HG03469 (cell line): ENCODE data around the gene ECM2.

ENCODE experiments used
- ATAC-seq: cut with Tn5 transposase; IDR thresholded peaks from one replicate; pipeline ENCODE4 v1.9.1; 2021; ENCODE audit warnings: mild to moderate bottlenecking, moderate library complexity, moderate number of reproducible peaks; ENCODE audit not compliant: unreplicated experiment

Gene ECM2

GRCh38 chr9:92503156-92503555, 32.6 kb downstream of the ECM2 start:
- ATAC-seq: no peak

- ATAC-seq: no peak
Measured at GRCh38 chr9:92501671-92502393, 34.0 kb downstream of the ECM2 start.

GRCh38 chr9:92500725-92501124, 35.1 kb downstream of the ECM2 start:
- no peak for ATAC-seq

- no peak for ATAC-seq
Measured at GRCh38 chr9:92499701-92500100, 36.1 kb downstream of the ECM2 start.

- ATAC-seq: no peak
Measured at GRCh38 chr9:92496396-92497176, 39.2 kb downstream of the ECM2 start.

- ATAC-seq: no peak
Measured at GRCh38 chr9:92494856-92495255, 40.9 kb downstream of the ECM2 start.

GRCh38 chr9:92493749-92494387, 41.9 kb downstream of the ECM2 start:
- no peak for ATAC-seq

- no peak for ATAC-seq
Measured at GRCh38 chr9:92492781-92493401, 42.9 kb downstream of the ECM2 start.

GRCh38 chr9:92488681-92489550, 46.9 kb downstream of the ECM2 start:
- ATAC-seq: no peak

GRCh38 chr9:92486371-92486770, 49.4 kb downstream of the ECM2 start:
- ATAC-seq: no peak

GRCh38 chr9:92484563-92484962, 51.2 kb downstream of the ECM2 start:
- no peak for ATAC-seq

- no peak for ATAC-seq
Measured at GRCh38 chr9:92483627-92484545, 51.9 kb downstream of the ECM2 start.

GRCh38 chr9:92482805-92483204, 53.0 kb downstream of the ECM2 start:
- ATAC-seq: no peak

- no peak for ATAC-seq
Measured at GRCh38 chr9:92482329-92482728, 53.5 kb downstream of the ECM2 start, which contains the start of gene ASPN. Gene ASPN, minus strand, starts transcription at chr9:92482506.

GRCh38 chr9:92480986-92481633, 54.7 kb downstream of the ECM2 start:
- no peak for ATAC-seq

GRCh38 chr9:92480291-92480771, 55.5 kb downstream of the ECM2 start:
- ATAC-seq: no peak

GRCh38 chr9:92479346-92479745, 56.4 kb downstream of the ECM2 start:
- no peak for ATAC-seq

GRCh38 chr9:92478783-92479182, 57.0 kb downstream of the ECM2 start:
- no peak for ATAC-seq

- ATAC-seq: no peak
Measured at GRCh38 chr9:92476962-92477361, 58.8 kb downstream of the ECM2 start.
